Sigmoid colon (tissue), 7 donors: ENCODE measurements around the gene ENTREP3. TPM values are rescaled to one million over a fixed set of nuclear protein-coding genes. Genes with fewer than 3 reads are reported as not detected.

Experiments used
- DNase-seq: peaks from one replicate; pipeline ENCODE4 v3.0.0-alpha.2; 2019
- H3K27ac ChIP-seq, 4 donors: fragments of 200-600 bp; sonication (generic); one replicate each; pipeline ENCODE4 v1.5.1; 2016 to 2019; ENCODE audit warnings: mild to moderate bottlenecking in 1 of 4
- H3K27me3 ChIP-seq, 3 donors: fragments of 200-600 bp; sonication (generic); one replicate each; pipeline ENCODE4 v1.5.1; 2019; ENCODE audit warnings: mild to moderate bottlenecking in 1 of 3
- H3K36me3 ChIP-seq, 4 donors: fragments of 200-600 bp; sonication (generic); one replicate each; pipeline ENCODE4 v1.5.1; 2016 to 2019
- H3K4me1 ChIP-seq, 4 donors: fragments of 200-600 bp; sonication (generic); one replicate each; pipeline ENCODE4 v1.5.1; 2017 to 2019
- H3K4me3 ChIP-seq, 4 donors: fragments of 200-600 bp; sonication (generic); one replicate each; pipeline ENCODE4 v1.5.1; 2017 to 2019; ENCODE audit warnings: mild to moderate bottlenecking in 2 of 4, moderate library complexity in 1 of 4
- H3K9me3 ChIP-seq, 4 donors: fragments of 200-600 bp in 3 of 4; sonication (generic) in 3 of 4; one replicate each; pipeline versions ENCODE4 v1.5.1 to v1.6.1; 2013 to 2019
- EP300 ChIP-seq, 4 donors: sonication (generic); formaldehyde crosslinking; IDR thresholded peaks; one replicate each; pipeline ENCODE4 v1.6.1; 2017; ENCODE audit warnings: antibody characterized with exemption in 4 of 4
- POLR2A ChIP-seq, 2 donors: fragments of 450-650 bp; IDR thresholded peaks; one replicate each; pipeline ENCODE4 v1.6.1; 2016; ENCODE audit warnings: antibody characterized with exemption in 2 of 2, mild to moderate bottlenecking in 2 of 2, moderate library complexity in 2 of 2
- POLR2AphosphoS5 ChIP-seq, 4 donors: sonication (generic); formaldehyde crosslinking; IDR thresholded peaks; one replicate each; pipeline ENCODE4 v1.6.1; 2017; ENCODE audit warnings: antibody characterized with exemption in 4 of 4
- WGBS, 2 donors: extraction: QIAGEN DNeasy Blood & Tissue Kit; methylation state at CpG; one replicate each; pipeline ENCODE4 v1.1.7; 2013; 5-methylcytosine and 5-hydroxymethylcytosine counted together
- intact Hi-C: fragments of 100-400 bp; cut with DNase I; formaldehyde crosslinking; loops from one replicate; pipeline ENCODE4 v1.15.1; 2023
- polyA plus RNA-seq, 3 donors: library from polyadenylated mRNA; stranded (reverse); fragments of 200-250 nt; gene quantifications; one replicate each; pipeline ENCODE4 v1.2.3, GENCODE V29; 2013
- total RNA-seq, 4 donors: library from RNA; depleted of rRNA; stranded (reverse); fragments of >200 nt; gene quantifications; one replicate each; pipeline ENCODE4 v1.1.0, GENCODE V29; 2016
- TF ChIP-seq, protein P1 (sequence below), 4 experiments: fragments of 450-650 bp in 3 of 4; fragments of 200-600 bp in 1 of 4; IDR thresholded peaks; one replicate each; pipeline ENCODE4 v1.5.1; 2016 to 2019; ENCODE audit warnings: antibody characterized with exemption in 4 of 4, mild to moderate bottlenecking in 3 of 4, moderate library complexity in 2 of 4
- donor health status: healthy with polysubstance abuse.
- donor health status: Bipolar disorder and iron deficiency.
- donor health status: healthy.

The ENTREP3 gene
- total and polyA plus RNA-seq, 7 donors: 5.4 to 44.0 (median 15.7) TPM

DNA sequence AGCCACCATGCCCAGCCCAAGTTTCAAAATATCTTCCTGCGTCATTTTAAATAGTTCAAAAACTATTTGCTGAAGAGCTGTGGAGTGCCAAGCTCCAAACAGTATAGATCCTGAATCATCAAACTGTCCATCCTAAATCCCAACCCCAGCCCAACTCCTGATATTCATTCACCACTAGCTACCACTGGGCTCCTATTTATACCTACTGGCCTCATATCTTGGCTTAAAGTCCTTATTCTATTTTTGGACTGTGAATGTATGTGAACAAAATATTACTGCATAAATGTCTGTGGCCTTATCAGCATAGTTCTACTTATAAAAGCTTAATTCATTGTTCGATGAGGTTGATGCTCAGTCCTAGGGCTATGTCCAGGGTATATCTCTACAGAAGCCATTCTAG, 12.1 kb upstream of the ENTREP3 start:
- Histone ChIP-seq H3K4me3 (no peak overlapping the region), H3K27me3 (no peaks in the 10 kb centered on the region), H3K27ac (no peak overlapping the region), H3K9me3 (no peaks in the 10 kb centered on the region), H3K4me1 (peaks cover 0 to 24% (median 16%) of the 10 kb centered on the region in 4 donors), H3K36me3 (peaks cover 56 to 83% (median 65%) of the 10 kb centered on the region in 4 donors)
- WGBS, 2 donors: 95 to 97% methylated on average over 2 of the region's 2 CpGs
- TF ChIP-seq EP300 (IDR thresholded peaks at IDR 0.05) (no peak), POLR2A (IDR thresholded peaks at IDR 0.05) (no peak), POLR2AphosphoS5 (IDR thresholded peaks at IDR 0.05) (no peak)
- TF ChIP-seq, protein P1, sequence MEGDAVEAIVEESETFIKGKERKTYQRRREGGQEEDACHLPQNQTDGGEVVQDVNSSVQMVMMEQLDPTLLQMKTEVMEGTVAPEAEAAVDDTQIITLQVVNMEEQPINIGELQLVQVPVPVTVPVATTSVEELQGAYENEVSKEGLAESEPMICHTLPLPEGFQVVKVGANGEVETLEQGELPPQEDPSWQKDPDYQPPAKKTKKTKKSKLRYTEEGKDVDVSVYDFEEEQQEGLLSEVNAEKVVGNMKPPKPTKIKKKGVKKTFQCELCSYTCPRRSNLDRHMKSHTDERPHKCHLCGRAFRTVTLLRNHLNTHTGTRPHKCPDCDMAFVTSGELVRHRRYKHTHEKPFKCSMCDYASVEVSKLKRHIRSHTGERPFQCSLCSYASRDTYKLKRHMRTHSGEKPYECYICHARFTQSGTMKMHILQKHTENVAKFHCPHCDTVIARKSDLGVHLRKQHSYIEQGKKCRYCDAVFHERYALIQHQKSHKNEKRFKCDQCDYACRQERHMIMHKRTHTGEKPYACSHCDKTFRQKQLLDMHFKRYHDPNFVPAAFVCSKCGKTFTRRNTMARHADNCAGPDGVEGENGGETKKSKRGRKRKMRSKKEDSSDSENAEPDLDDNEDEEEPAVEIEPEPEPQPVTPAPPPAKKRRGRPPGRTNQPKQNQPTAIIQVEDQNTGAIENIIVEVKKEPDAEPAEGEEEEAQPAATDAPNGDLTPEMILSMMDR (IDR thresholded peaks at IDR 0.05): no peak
- no peak for DNase-seq
- intact Hi-C loops: loop anchor here (5.0 kb wide), 1 partner anchor 590 kb away; the partner anchor contains the start of genes GON4L and SYT11

DNA sequence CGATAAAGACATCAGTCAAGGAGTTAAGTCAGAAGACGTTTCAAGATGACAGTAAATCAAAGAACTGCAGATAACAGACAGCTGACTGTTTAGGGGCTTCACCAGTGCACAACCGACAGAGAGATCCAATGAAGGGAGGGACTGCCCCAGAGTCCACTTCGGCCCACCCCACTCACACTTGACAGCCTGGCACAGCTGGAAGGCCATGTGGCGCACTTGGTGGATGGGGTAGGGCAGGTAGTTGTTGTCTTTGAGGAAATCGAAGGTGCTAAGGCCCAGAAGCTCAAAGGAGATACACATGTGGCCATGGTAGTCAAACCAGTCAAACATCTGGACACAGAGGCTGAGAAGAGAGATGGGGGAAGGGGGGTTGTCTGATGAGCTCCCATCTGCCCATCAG, 11.3 kb upstream of the ENTREP3 start:
- Histone ChIP-seq H3K9me3 (no peaks in the 10 kb centered on the region), H3K4me1 (peaks cover 0 to 18% (median 11%) of the 10 kb centered on the region in 4 donors), H3K4me3 (no peak overlapping the region), H3K27me3 (no peaks in the 10 kb centered on the region), H3K27ac (no peak overlapping the region), H3K36me3 (peaks cover 56 to 83% (median 65%) of the 10 kb centered on the region in 4 donors)
- 80 to 91% methylated on average over 6 of the region's 6 CpGs for WGBS, 2 donors
- no peak for TF ChIP-seq POLR2AphosphoS5 (IDR thresholded peaks at IDR 0.05)
- TF ChIP-seq POLR2A (IDR thresholded peaks at IDR 0.05): no peak
- TF ChIP-seq, protein P1 (IDR thresholded peaks at IDR 0.05): no peak
- TF ChIP-seq EP300 (IDR thresholded peaks at IDR 0.05): no peak
- DNase-seq: no peak
- intact Hi-C loops: loop anchor here (5.0 kb wide), 1 partner anchor 591 kb away; the partner anchor contains the start of genes GON4L and SYT11

DNA sequence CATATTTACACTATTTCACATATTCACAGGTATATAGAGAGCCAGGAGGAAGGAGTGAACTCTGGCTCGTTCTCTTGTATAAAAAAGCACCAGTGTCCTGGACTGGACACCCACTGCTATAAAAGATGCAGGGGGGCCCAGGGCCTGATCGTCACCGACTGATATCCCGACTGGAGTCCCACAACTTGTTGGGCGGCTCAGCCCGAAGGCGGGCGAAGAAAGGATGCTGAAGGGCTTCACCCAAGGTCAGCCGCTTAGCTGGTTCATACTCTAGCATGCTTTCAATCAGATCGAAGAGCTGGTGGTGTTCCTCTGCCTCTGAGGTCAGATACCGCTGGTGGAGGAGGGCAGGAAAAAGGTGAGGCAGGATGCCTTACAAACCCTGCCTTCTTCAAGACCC, 7.8 kb upstream of the ENTREP3 start:
- H3K36me3 ChIP-seq: peaks cover 36 to 74% (median 45%) of the 10 kb centered on the region in 4 donors
- peak overlapping the region; percentile 86 to 91 (median 87) for H3K27ac ChIP-seq
- H3K4me1 ChIP-seq: peaks cover 0 to 26% (median 19%) of the 10 kb centered on the region in 4 donors
- intact Hi-C loops: no loop called here
- no peaks in the 10 kb centered on the region for H3K9me3 ChIP-seq
- TF ChIP-seq, protein P1 (IDR thresholded peaks at IDR 0.05): no peak
- no peak for TF ChIP-seq POLR2AphosphoS5 (IDR thresholded peaks at IDR 0.05)
- TF ChIP-seq POLR2A (IDR thresholded peaks at IDR 0.05): no peak
- TF ChIP-seq EP300 (IDR thresholded peaks at IDR 0.05): no peak
- H3K27me3 ChIP-seq: no peaks in the 10 kb centered on the region
- WGBS, 2 donors: 89 to 92% methylated on average over 11 of the region's 11 CpGs
- H3K4me3 ChIP-seq: no peak overlapping the region
- DNase-seq: peak; percentile 64

DNA sequence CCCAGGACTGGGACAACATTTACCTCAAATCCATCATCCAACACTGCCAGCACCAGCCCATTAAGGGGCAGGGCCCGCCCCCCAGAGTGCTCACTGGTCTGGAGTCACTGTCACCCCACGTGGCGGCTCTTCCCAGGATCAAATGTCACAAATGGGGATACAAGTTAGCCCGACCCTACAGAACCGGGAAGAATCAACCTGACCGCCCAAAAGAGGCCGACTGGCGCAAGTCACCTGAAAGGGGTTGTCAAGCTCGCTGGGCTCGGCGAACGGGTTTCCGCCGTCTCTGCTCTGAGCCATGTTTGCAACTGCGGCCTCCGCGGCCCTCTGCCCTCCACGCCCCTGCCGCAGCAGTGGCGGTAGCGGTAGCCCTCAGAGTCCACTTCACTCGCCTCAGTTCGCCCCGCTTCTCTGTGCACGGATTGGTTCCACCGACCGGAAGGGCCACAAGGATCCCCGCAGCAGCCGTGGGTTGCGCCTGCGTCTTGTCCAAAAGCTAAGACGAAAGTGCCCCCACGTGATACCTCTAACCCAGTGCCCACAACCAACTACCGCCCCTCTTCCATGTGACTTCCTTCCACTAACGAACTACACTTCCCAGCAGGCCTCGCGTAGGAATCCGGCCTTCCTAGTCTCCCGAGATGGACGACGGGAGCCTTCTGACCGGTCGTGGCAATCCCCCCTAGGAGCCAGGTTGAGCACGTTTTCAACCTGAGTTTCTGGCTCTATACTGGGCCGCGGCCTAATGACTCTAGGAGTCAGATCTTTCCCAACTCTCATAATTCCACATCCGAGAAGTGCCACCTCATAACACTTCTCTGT, 6.8 kb upstream of the ENTREP3 start, which contains the start of gene SCAMP3:
Gene SCAMP3 (minus strand): TSS at position 509 of the 822 bp plus-strand sequence. CDS start 209 bp downstream, at position 300.
- Histone ChIP-seq H3K9me3 (no peaks in the 10 kb centered on the region), H3K36me3 (peaks cover 29 to 74% (median 38%) of the 10 kb centered on the region in 4 donors), H3K27me3 (no peaks in the 10 kb centered on the region), H3K4me1 (peaks cover 0 to 26% (median 19%) of the 10 kb centered on the region in 4 donors), H3K4me3 (peak within 1 kb of the TSS; percentile 60 to 83 (median 78)), H3K27ac (peak within 1 kb of the TSS; percentile 86 to 91 (median 87))
- intact Hi-C loops: no loop called here
- TF ChIP-seq EP300 (IDR thresholded peaks at IDR 0.05): peak in 1 of 4 donors; percentile 38
- TF ChIP-seq, protein P1 (IDR thresholded peaks at IDR 0.05): no peak
- peak; percentile 75 to 91 (median 88) for TF ChIP-seq POLR2AphosphoS5 (IDR thresholded peaks at IDR 0.05)
- peak; percentile 62 to 69 for TF ChIP-seq POLR2A (IDR thresholded peaks at IDR 0.05)
- DNase-seq: peak; percentile 99
- WGBS, 2 donors: 0 to 1% methylated on average over 47 of the region's 47 CpGs
